Tibial nerve (tissue), 4 donors: Measurements from ENCODE around the gene KIAA0753. TPM values are rescaled to one million over a fixed set of nuclear protein-coding genes. Genes with fewer than 3 reads are reported as not detected.

ENCODE experiments used
- DNase-seq, 2 donors: peaks; one replicate each; pipeline ENCODE4 v3.0.0-alpha.2; 2019; ENCODE audit warnings: low spot score in 2 of 2
- H3K27ac ChIP-seq, 4 donors: fragments of 200-600 bp; sonication (generic) in 3 of 4; one replicate each; pipeline ENCODE4 v1.5.1; 2017 to 2019; ENCODE audit warnings: mild to moderate bottlenecking in 1 of 4
- H3K27me3 ChIP-seq, 2 donors: fragments of 200-600 bp; sonication (generic) in 1 of 2; one replicate each; pipeline versions ENCODE4 v1.5.1 to v1.6.0; 2017 to 2019
- H3K36me3 ChIP-seq, 3 donors: fragments of 200-600 bp; sonication (generic); one replicate each; pipeline ENCODE4 v1.5.1; 2018 to 2019
- H3K4me1 ChIP-seq, 4 donors: fragments of 200-600 bp; sonication (generic) in 3 of 4; one replicate each; pipeline ENCODE4 v1.5.1; 2017 to 2019
- H3K4me3 ChIP-seq, 4 donors: fragments of 200-600 bp; sonication (generic) in 3 of 4; one replicate each; pipeline ENCODE4 v1.5.1; 2017 to 2019; ENCODE audit warnings: mild to moderate bottlenecking in 1 of 4, moderate library complexity in 1 of 4
- H3K9me3 ChIP-seq, 4 donors: fragments of 200-600 bp; sonication (generic) in 3 of 4; one replicate each; pipeline ENCODE4 v1.5.1; 2017 to 2019
- CTCF ChIP-seq, 5 experiments: fragments of 200-600 bp in 3 of 5; fragments of 450-650 bp in 2 of 5; sonication (generic) in 3 of 5; IDR thresholded peaks; one replicate each; pipeline ENCODE4 v1.5.1; 2016 to 2019; ENCODE audit warnings: antibody characterized with exemption in 5 of 5, mild to moderate bottlenecking in 3 of 5, moderate library complexity in 2 of 5
- EP300 ChIP-seq, 2 donors: sonication (generic); formaldehyde crosslinking; IDR thresholded peaks; one replicate each; pipeline ENCODE4 v1.6.1; 2017; ENCODE audit warnings: antibody characterized with exemption in 2 of 2, mild to moderate bottlenecking in 1 of 2
- POLR2A ChIP-seq, 2 donors: fragments of 450-650 bp; IDR thresholded peaks; one replicate each; pipeline ENCODE4 v1.6.1; 2017; ENCODE audit warnings: antibody characterized with exemption in 2 of 2, mild to moderate bottlenecking in 2 of 2, moderate library complexity in 2 of 2
- WGBS, 2 donors: methylation state at CpG; one replicate each; pipeline ENCODE4 v1.1.5; 2018; 5-methylcytosine and 5-hydroxymethylcytosine counted together
- total RNA-seq, 4 donors: library from RNA; depleted of rRNA; stranded (reverse); fragments of >200 nt; gene quantifications; one replicate each; pipeline ENCODE4 v1.1.0, GENCODE V29; 2016

The KIAA0753 gene
- total RNA-seq, 4 donors from 2014 or later: 14.1 to 24.0 (median 16.9) TPM

- TF ChIP-seq CTCF (IDR thresholded peaks at IDR 0.05): no peak
- TF ChIP-seq EP300 (IDR thresholded peaks at IDR 0.05): no peak
- TF ChIP-seq POLR2A (IDR thresholded peaks at IDR 0.05): no peak
- H3K36me3 ChIP-seq: peaks cover 0 to 57% (median 0%) of the 10 kb centered on the region in 3 donors
- H3K27me3 ChIP-seq: no peaks in the 10 kb centered on the region
- no peak for DNase-seq
- WGBS, 2 donors: 82 to 94% methylated on average over 5 of the region's 5 CpGs
- H3K4me3 ChIP-seq: no peak overlapping the region
- no peak overlapping the region for H3K27ac ChIP-seq
- peaks cover 0 to 41% (median 14%) of the 10 kb centered on the region in 4 donors for H3K4me1 ChIP-seq
- no peaks in the 10 kb centered on the region for H3K9me3 ChIP-seq
Observed at GRCh38 chr17:6643451-6644125, 3.1 kb upstream of the KIAA0753 start.

GRCh38 chr17:6642592-6642991, 2.1 kb upstream of the KIAA0753 start:
- WGBS, 2 donors: 61 to 73% methylated on average over 2 of the region's 2 CpGs
- H3K36me3 ChIP-seq: peaks cover 0 to 47% (median 0%) of the 10 kb centered on the region in 3 donors
- DNase-seq: no peak
- H3K4me3 ChIP-seq: no peak overlapping the region
- TF ChIP-seq POLR2A (IDR thresholded peaks at IDR 0.05) (no peak), CTCF (IDR thresholded peaks at IDR 0.05) (no peak), EP300 (IDR thresholded peaks at IDR 0.05) (no peak)
- no peak overlapping the region for H3K27ac ChIP-seq
- peaks cover 0 to 46% (median 16%) of the 10 kb centered on the region in 4 donors for H3K4me1 ChIP-seq
- H3K27me3 ChIP-seq: no peaks in the 10 kb centered on the region
- no peaks in the 10 kb centered on the region for H3K9me3 ChIP-seq

DNA sequence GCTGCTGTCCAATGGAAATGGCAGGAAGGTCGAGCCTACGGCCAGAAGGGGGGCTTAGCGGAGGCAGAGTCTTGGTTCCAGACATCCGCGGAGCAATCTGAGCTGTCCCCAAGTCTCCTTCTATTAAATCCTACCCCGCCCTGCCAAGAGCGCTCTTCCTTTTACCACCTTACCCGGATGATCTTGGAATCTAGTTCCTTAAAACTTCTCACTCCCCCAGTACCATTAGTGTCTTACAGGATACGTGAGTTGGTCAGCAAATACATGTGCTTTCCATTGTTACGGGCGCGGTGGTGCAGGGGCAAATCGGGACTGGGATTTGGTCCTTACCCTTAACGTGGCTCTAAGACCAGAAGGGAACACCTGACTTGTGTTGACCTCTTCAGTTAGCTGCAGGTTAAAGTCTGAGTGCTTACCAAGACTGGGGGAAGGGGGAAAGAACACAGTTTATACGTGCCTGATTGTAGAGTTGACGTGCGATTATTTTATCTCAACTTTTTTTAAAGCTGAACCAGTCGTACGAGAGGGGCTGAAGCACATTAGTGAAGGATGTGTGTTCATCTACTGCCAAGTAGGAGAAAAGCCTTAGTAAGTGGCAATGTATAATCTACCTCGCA, 844 bp upstream of the KIAA0753 start:
- TF ChIP-seq CTCF (IDR thresholded peaks at IDR 0.05) (no peak), EP300 (IDR thresholded peaks at IDR 0.05) (no peak), POLR2A (IDR thresholded peaks at IDR 0.05) (no peak)
- Histone ChIP-seq H3K36me3 (peaks cover 0 to 35% (median 0%) of the 10 kb centered on the region in 3 donors), H3K9me3 (no peaks in the 10 kb centered on the region), H3K27ac (peak overlapping the region in 3 of 4 donors; percentile 86 to 87 (median 87)), H3K27me3 (no peaks in the 10 kb centered on the region), H3K4me3 (peak overlapping the region; percentile 46 to 93 (median 90)), H3K4me1 (peaks cover 0 to 47% (median 16%) of the 10 kb centered on the region in 4 donors)
- 3 to 4% methylated on average over 20 of the region's 20 CpGs for WGBS, 2 donors
- no peak for DNase-seq

DNA sequence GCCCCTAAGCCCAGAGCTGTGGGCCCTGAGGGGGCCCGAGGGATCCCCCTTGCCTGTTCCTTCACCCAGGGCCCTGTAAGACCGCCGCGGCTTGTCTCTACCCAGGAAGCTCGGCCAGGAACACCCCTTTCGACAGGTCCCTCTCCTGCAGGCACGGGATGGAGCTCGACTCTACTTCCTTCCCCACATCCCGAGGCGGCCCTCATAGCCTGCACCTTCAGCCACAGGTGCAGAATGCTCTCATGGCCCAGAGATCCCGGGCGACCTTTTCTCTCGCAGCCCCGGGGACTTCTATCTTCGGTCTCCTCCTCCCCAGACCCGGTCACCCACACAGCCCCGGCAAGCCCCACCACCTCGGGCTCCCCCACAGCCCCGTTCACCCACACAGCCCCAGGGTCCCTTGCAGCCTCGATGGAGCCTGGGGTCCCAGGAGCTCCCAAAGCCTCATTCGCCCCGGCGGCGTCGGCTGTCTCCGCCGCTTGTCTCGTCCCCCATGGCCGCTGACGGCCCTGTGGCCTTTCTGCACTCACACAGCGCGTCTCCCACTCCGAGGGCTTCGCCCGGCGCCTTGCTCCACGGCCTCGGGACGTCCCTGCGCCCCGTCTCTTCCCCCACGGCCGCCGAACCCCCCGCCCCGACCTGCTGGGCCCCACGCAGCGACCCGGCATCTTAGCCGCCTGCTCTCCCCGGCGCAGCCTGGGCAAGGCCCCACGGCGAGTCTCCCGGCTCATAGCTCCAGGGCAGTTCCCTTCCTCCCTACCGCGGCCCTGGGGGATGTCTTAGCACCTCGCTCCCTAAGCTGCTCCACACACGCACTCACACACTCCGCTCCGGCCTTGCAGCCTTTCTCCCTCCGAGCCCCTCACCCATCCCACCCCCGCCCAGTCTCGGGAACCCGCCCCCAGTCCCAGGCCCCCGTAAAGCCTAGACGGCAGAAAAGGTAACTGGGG, 650 bp downstream of the KIAA0753 start:
- Histone ChIP-seq H3K4me1 (peaks cover 0 to 46% (median 16%) of the 10 kb centered on the region in 4 donors), H3K36me3 (peaks cover 0 to 22% (median 0%) of the 10 kb centered on the region in 3 donors), H3K9me3 (no peaks in the 10 kb centered on the region), H3K27ac (peak overlapping the region; percentile 16 to 87 (median 86)), H3K4me3 (peak overlapping the region; percentile 46 to 93 (median 90)), H3K27me3 (no peaks in the 10 kb centered on the region)
- no peak for DNase-seq
- TF ChIP-seq EP300 (IDR thresholded peaks at IDR 0.05) (no peak), POLR2A (IDR thresholded peaks at IDR 0.05) (no peak), CTCF (IDR thresholded peaks at IDR 0.05) (no peak)
- WGBS, 2 donors: 0 to 1% methylated on average over 40 to 66 of the region's 67 CpGs
